ENCODE measurements around the gene IL11RA.

IL11RA gene

GRCh38 chr9:34646211-34647083 is 5.5 kb upstream of the IL11RA start, which contains the start of gene GALT:
TSS of gene GALT (plus strand) at chr9:34646675. CDS start at chr9:34646705, 30 bp downstream.
- Histone ChIP-seq H3K9me3 (ENCODE audit: low read length) (no peaks in the 10 kb centered on the region), H3K9me2 (ENCODE audit: low read depth, low read length) (no peaks in the 10 kb centered on the region), H4K20me1 (ENCODE audit: insufficient read depth, low read length) (no peaks in the 10 kb centered on the region), H3K4me3 (ENCODE audit: low read depth, low read length, poor library complexity, severe bottlenecking) (peak within 1 kb of the TSS; percentile 77), H3K36me3 (ENCODE audit: insufficient read depth, low read length) (peaks cover 33% of the 10 kb centered on the region), H3K79me2 (ENCODE audit: insufficient read depth, low read length) (no peaks in the 10 kb centered on the region), H3K4me1 (ENCODE audit: insufficient read depth, low read length, severe bottlenecking) (peaks cover 19% of the 10 kb centered on the region), H3F3A (ENCODE audit: insufficient read depth, low read length) (no peaks in the 10 kb centered on the region), H3K4me2 (ENCODE audit: low read length) (peak within 1 kb of the TSS; percentile 87), H3K9ac (ENCODE audit: low read length) (peak within 1 kb of the TSS; percentile 87), H3K27ac (ENCODE audit: low read depth, low read length, poor library complexity, severe bottlenecking) (peak within 1 kb of the TSS; percentile 32), H2AFZ (ENCODE audit: low read length) (no peak within 1 kb of the TSS), H3K27me3 (ENCODE audit: insufficient read depth, low read length) (no peaks in the 10 kb centered on the region)
- peak; percentile 85 for TF ChIP-seq CTCF (IDR thresholded peaks at IDR 0.05; ENCODE audit: low read length)
- TF ChIP-seq EZH2 (IDR thresholded peaks at IDR 0.05; ENCODE audit: borderline replicate concordance, low read length): no peak

GRCh38 chr9:34647084-34647403 is 4.9 kb upstream of the IL11RA start:
- peak overlapping the region; percentile 87 for H3K9ac ChIP-seq (ENCODE audit: low read length)
- no peaks in the 10 kb centered on the region for H3K9me2 ChIP-seq (ENCODE audit: low read depth, low read length)
- H3K4me3 ChIP-seq (ENCODE audit: low read depth, low read length, poor library complexity, severe bottlenecking): peak overlapping the region; percentile 77
- H3K4me2 ChIP-seq (ENCODE audit: low read length): peak overlapping the region; percentile 87
- H4K20me1 ChIP-seq (ENCODE audit: insufficient read depth, low read length): no peaks in the 10 kb centered on the region
- no peak overlapping the region for H3K27ac ChIP-seq (ENCODE audit: low read depth, low read length, poor library complexity, severe bottlenecking)
- H3K4me1 ChIP-seq (ENCODE audit: insufficient read depth, low read length, severe bottlenecking): peaks cover 25% of the 10 kb centered on the region
- H3K9me3 ChIP-seq (ENCODE audit: low read length): no peaks in the 10 kb centered on the region
- H3K79me2 ChIP-seq (ENCODE audit: insufficient read depth, low read length): no peaks in the 10 kb centered on the region
- H3F3A ChIP-seq (ENCODE audit: insufficient read depth, low read length): no peaks in the 10 kb centered on the region
- H2AFZ ChIP-seq (ENCODE audit: low read length): no peak overlapping the region
- H3K36me3 ChIP-seq (ENCODE audit: insufficient read depth, low read length): peaks cover 35% of the 10 kb centered on the region
- TF ChIP-seq EZH2 (IDR thresholded peaks at IDR 0.05; ENCODE audit: borderline replicate concordance, low read length) (no peak), CTCF (IDR thresholded peaks at IDR 0.05; ENCODE audit: low read length) (no peak)
- H3K27me3 ChIP-seq (ENCODE audit: insufficient read depth, low read length): no peaks in the 10 kb centered on the region

- H3K27ac ChIP-seq (ENCODE audit: low read depth, low read length, poor library complexity, severe bottlenecking): no peak overlapping the region
- peaks cover 29% of the 10 kb centered on the region for H3K4me1 ChIP-seq (ENCODE audit: insufficient read depth, low read length, severe bottlenecking)
- TF ChIP-seq EZH2 (IDR thresholded peaks at IDR 0.05; ENCODE audit: borderline replicate concordance, low read length) (no peak), CTCF (IDR thresholded peaks at IDR 0.05; ENCODE audit: low read length) (no peak)
- H4K20me1 ChIP-seq (ENCODE audit: insufficient read depth, low read length): no peaks in the 10 kb centered on the region
- no peaks in the 10 kb centered on the region for H3K9me3 ChIP-seq (ENCODE audit: low read length)
- no peaks in the 10 kb centered on the region for H3F3A ChIP-seq (ENCODE audit: insufficient read depth, low read length)
- no peaks in the 10 kb centered on the region for H3K9me2 ChIP-seq (ENCODE audit: low read depth, low read length)
- H3K4me3 ChIP-seq (ENCODE audit: low read depth, low read length, poor library complexity, severe bottlenecking): peak overlapping the region; percentile 77
- no peaks in the 10 kb centered on the region for H3K27me3 ChIP-seq (ENCODE audit: insufficient read depth, low read length)
- H2AFZ ChIP-seq (ENCODE audit: low read length): no peak overlapping the region
- H3K9ac ChIP-seq (ENCODE audit: low read length): peak overlapping the region; percentile 87
- H3K4me2 ChIP-seq (ENCODE audit: low read length): peak overlapping the region; percentile 87
- H3K36me3 ChIP-seq (ENCODE audit: insufficient read depth, low read length): peaks cover 35% of the 10 kb centered on the region
- H3K79me2 ChIP-seq (ENCODE audit: insufficient read depth, low read length): no peaks in the 10 kb centered on the region
Measured at GRCh38 chr9:34647651-34648050, 4.3 kb upstream of the IL11RA start.

Data from OCI-LY1 (cell line).